Uterus (tissue), 4 donors: ENCODE measurements around the gene HHIPL1. TPM values are rescaled to one million over a fixed set of nuclear protein-coding genes. Genes with fewer than 3 reads are reported as not detected.

Experiments
- DNase-seq, 2 donors: peaks; one replicate each; pipeline ENCODE4 v3.0.0-alpha.2; 2019 to 2020
- H3K27ac ChIP-seq, 2 donors: fragments of 200-600 bp; sonication (generic); 1 replicate in 1 of 2; 2 replicates in 1 of 2; pipeline ENCODE4 v1.5.1; 2016 to 2018
- H3K27me3 ChIP-seq, 2 donors: fragments of 200-600 bp; sonication (generic); one replicate each; pipeline ENCODE4 v1.5.1; 2018 to 2019; ENCODE audit warnings: control low read depth in 1 of 2
- H3K36me3 ChIP-seq, 2 donors: fragments of 200-600 bp; sonication (generic); one replicate each; pipeline ENCODE4 v1.5.1; 2019; ENCODE audit warnings: control low read depth in 1 of 2
- H3K4me1 ChIP-seq, 2 donors: fragments of 200-600 bp; sonication (generic); one replicate each; pipeline ENCODE4 v1.5.1; 2018 to 2019; ENCODE audit warnings: control low read depth in 1 of 2
- H3K4me3 ChIP-seq, 2 donors: fragments of 200-600 bp; sonication (generic); 1 replicate in 1 of 2; 2 replicates in 1 of 2; pipeline ENCODE4 v1.5.1; 2018 to 2019; ENCODE audit warnings: mild to moderate bottlenecking in 1 of 2
- H3K9me3 ChIP-seq, 2 donors: fragments of 200-600 bp; sonication (generic); one replicate each; pipeline ENCODE4 v1.5.1; 2019; ENCODE audit warnings: control low read depth in 1 of 2
- POLR2A ChIP-seq, 2 donors: fragments of 450-650 bp; IDR thresholded peaks; one replicate each; pipeline ENCODE4 v1.6.1; 2016; ENCODE audit warnings: antibody characterized with exemption in 2 of 2, mild to moderate bottlenecking in 1 of 2, moderate library complexity in 1 of 2
- intact Hi-C: fragments of 100-400 bp; cut with DNase I; formaldehyde crosslinking; loops from one replicate; pipeline ENCODE4 v1.15.1; 2023; ENCODE audit warnings: low total_unique reads
- total RNA-seq, 4 donors: library from RNA; depleted of rRNA in 3 of 4; stranded (reverse); fragments of >200 nt in 3 of 4; gene quantifications; one replicate each; pipeline versions ENCODE4 v1.1.0 to v1.2.4, GENCODE V29; 2014 to 2023
- TF ChIP-seq, protein P1 (sequence below), 4 experiments: fragments of 200-600 bp in 2 of 4; fragments of 450-650 bp in 2 of 4; sonication (generic) in 2 of 4; IDR thresholded peaks; one replicate each; pipeline ENCODE4 v1.5.1; 2016 to 2019; ENCODE audit warnings: antibody characterized with exemption in 4 of 4, mild to moderate bottlenecking in 2 of 4, moderate library complexity in 1 of 4
- donor health status: DM: yes; HTN: yes; CAD: no.

Gene HHIPL1
- total RNA-seq, 4 donors from 2014 or later: under 0.01 to 8.2 (median 3.0) TPM

DNA sequence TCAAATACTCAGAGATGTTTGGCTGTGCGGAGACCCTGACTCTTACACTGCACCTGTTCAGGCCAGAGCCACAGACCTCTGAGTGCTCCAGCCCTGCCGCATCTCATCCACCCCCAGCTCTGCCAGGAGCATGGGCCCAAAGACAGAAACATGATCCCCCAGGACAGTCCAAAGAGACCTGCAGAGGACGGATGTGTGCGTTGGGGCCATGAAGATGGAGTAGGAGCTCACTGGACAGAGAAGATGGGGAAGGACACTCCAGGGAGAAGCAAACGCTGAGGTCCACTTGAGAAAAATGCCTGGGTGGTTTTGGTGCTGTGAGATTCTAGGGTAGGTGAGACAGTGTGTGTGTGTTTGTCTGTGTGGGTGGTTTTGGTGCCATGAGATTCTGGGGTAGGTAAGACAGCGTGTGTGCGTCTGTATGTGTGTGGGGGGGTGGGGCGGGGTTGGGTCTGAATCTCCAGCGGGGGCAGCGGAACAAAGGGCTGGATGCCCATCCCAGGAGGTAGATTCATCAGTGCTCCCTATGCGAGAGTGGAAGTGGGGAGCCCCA lies 818 bp upstream of the HHIPL1 start:
- Histone ChIP-seq H3K36me3 (no peaks in the 10 kb centered on the region), H3K4me1 (peaks cover 0 to 4% of the 10 kb centered on the region in 2 donors), H3K4me3 (no peak overlapping the region), H3K27me3 (no peaks in the 10 kb centered on the region), H3K27ac (no peak overlapping the region), H3K9me3 (no peaks in the 10 kb centered on the region)
- no peak for DNase-seq
- TF ChIP-seq POLR2A (IDR thresholded peaks at IDR 0.05): no peak
- TF ChIP-seq, protein P1, sequence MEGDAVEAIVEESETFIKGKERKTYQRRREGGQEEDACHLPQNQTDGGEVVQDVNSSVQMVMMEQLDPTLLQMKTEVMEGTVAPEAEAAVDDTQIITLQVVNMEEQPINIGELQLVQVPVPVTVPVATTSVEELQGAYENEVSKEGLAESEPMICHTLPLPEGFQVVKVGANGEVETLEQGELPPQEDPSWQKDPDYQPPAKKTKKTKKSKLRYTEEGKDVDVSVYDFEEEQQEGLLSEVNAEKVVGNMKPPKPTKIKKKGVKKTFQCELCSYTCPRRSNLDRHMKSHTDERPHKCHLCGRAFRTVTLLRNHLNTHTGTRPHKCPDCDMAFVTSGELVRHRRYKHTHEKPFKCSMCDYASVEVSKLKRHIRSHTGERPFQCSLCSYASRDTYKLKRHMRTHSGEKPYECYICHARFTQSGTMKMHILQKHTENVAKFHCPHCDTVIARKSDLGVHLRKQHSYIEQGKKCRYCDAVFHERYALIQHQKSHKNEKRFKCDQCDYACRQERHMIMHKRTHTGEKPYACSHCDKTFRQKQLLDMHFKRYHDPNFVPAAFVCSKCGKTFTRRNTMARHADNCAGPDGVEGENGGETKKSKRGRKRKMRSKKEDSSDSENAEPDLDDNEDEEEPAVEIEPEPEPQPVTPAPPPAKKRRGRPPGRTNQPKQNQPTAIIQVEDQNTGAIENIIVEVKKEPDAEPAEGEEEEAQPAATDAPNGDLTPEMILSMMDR (IDR thresholded peaks at IDR 0.05): no peak
- intact Hi-C loops: no loop called here

DNA sequence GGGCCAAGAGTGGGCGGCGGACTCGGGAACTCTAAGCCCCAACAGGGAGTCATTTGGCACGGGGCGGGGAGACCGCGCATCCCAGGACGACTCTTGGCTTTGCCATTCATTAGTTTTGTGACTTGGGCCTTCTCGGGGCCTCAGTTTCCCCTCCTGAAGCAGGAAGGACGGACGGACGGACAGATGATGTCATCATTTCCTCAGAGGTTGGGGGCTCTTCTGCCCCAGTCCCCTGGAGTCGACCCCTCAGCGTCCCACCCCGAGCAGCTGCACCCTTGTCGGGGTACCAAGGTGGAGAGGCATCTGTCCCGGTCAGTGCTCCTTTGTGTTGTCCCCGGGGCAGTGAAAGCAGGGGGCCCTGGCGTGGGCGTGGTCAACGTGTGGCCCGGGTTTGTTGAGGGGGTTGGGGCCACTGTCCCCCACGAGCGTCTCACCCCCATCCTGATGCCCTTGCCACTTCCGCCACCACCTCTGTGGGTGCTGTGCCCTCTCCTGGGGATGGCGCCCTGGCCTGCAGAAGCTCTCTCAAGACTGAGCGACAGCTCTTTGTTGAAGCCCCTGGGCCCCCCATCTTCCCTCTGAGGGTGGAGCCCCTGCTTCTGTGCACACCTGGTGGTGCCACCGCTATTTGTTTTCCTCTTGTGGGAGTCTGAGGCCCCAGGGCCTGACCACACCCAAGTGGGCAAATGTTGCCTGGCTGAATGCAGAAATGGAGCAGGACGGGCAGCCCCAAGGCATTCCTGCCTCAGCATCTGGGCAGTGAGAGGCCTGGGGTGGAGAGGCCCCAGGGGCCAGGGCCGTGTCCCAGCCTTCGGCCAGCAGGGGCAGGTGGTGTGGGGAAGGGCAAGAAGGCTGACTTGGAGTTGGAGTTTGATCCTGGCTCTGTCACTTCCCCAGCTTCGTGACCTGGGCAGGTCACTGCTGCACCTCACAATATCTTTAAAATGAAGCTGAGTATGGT lies 896 bp downstream of the HHIPL1 start:
- TF ChIP-seq, protein P1 (IDR thresholded peaks at IDR 0.05): no peak
- no peak for TF ChIP-seq POLR2A (IDR thresholded peaks at IDR 0.05)

DNA sequence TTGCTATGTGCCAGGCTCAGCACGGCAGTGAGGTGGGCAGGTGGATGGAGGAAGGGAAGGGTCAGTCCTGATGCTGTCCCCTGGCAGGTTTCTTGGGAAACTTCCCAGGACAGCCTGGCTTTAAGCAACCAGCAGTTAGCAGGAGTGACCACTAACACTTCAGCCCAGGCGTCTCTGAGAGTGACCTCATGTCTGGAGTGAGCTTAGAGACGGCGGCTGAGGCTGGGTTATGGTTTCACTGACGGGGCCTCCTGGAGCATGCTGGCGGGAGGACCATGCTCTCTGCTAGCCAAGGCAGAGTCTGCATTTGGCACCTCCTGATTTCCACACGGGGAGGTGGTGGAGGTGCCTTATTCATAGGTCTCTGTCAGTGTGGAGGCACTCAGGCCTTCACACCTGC lies 2.5 kb downstream of the HHIPL1 start:
- TF ChIP-seq POLR2A (IDR thresholded peaks at IDR 0.05): no peak
- TF ChIP-seq, protein P1 (IDR thresholded peaks at IDR 0.05): no peak
- H3K4me3 ChIP-seq: no peak overlapping the region
- peaks cover 0 to 4% of the 10 kb centered on the region in 2 donors for H3K4me1 ChIP-seq
- no peaks in the 10 kb centered on the region for H3K9me3 ChIP-seq
- H3K27me3 ChIP-seq: no peaks in the 10 kb centered on the region
- intact Hi-C loops: no loop called here
- DNase-seq: no peak
- H3K27ac ChIP-seq: no peak overlapping the region
- H3K36me3 ChIP-seq: no peaks in the 10 kb centered on the region

More for the DNA sequence above, 896 bp downstream of the HHIPL1 start:
- H3K27ac ChIP-seq: peak overlapping the region in 1 of 2 donors; percentile 59
- peaks cover 0 to 4% of the 10 kb centered on the region in 2 donors for H3K4me1 ChIP-seq
- intact Hi-C loops: no loop called here
- H3K27me3 ChIP-seq: no peaks in the 10 kb centered on the region
- no peak for DNase-seq
- no peaks in the 10 kb centered on the region for H3K36me3 ChIP-seq
- peak overlapping the region; percentile 5 to 49 for H3K4me3 ChIP-seq
- no peaks in the 10 kb centered on the region for H3K9me3 ChIP-seq

DNA sequence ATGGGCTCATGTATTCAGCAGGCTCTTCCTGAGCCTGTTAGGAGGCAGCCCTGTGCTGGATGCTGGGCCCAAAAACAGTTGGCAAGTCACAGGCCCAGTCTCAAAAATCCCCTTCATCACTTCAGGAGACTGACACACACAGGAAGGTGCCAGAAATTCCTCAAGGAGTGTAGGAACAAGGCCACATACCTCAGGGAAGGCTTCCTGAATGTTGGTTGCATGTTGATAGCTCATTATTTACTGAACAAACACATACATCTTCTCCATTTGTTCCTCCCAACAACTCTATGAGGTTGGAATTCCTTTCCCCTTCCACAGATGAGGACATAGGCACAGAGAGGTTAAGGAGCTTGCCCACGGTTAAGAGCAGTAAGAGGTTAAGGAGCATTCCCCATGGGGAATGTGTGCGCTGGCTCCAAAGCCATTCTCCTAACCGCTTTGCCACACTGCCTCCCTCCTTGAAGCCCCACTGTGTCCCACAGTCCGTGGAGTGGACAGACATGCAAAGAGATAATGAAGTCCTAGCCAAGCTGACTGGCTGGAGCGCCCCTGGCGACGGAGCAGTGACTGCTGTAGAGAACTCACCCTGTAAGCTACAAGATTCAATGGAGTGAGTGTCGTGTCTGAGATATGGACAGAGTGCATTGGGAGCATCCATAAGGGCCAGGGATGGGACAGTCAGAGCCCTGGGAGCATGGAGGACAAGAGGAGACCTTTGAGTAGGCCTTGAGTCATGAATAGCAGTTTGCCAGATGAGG lies 3.3 kb downstream of the HHIPL1 start:
- Histone ChIP-seq H3K4me3 (no peak overlapping the region), H3K27ac (no peak overlapping the region), H3K27me3 (no peaks in the 10 kb centered on the region), H3K4me1 (peaks cover 0 to 4% of the 10 kb centered on the region in 2 donors), H3K36me3 (no peaks in the 10 kb centered on the region), H3K9me3 (no peaks in the 10 kb centered on the region)
- TF ChIP-seq POLR2A (IDR thresholded peaks at IDR 0.05): no peak
- TF ChIP-seq, protein P1 (IDR thresholded peaks at IDR 0.05): no peak
- DNase-seq: no peak
- intact Hi-C loops: no loop called here
